K562 (cell line): ENCODE measurements around the gene TMEM151A. TPM values are rescaled to one million over a fixed set of nuclear protein-coding genes. Genes with fewer than 3 reads are reported as not detected.
A peak's percentile ranks its signal among the peaks of the same experiment; 100 is the strongest.

Experiments
- CBFB ChIP-seq: sonication (generic); formaldehyde crosslinking; IDR thresholded peaks from 2 replicates; pipeline ENCODE4 v1.4.0; 2020; ENCODE audit warnings: mild to moderate bottlenecking, missing genetic modification reagents
- CEBPG ChIP-seq, 3 experiments: fragments of 200-800 bp in 1 of 3; sonication (Bioruptor generic) in 1 of 3; sonication (generic) in 1 of 3; formaldehyde crosslinking in 1 of 3; IDR thresholded peaks in 2 of 3; conservative IDR thresholded peaks in 1 of 3; 2 replicates each; pipeline versions ENCODE4 v1.6.1 to v1.8.0; 2016 to 2022; ENCODE audit warnings: missing compliant biosample characterization in 2 of 3, missing genetic modification characterization in 2 of 3, mild to moderate bottlenecking in 1 of 3, missing genetic modification reagents in 1 of 3
- FOXP1 ChIP-seq: sonication (generic); formaldehyde crosslinking; IDR thresholded peaks from 2 replicates; pipeline ENCODE4 v1.8.0; 2022; ENCODE audit warnings: mild to moderate bottlenecking, missing genetic modification reagents
- NR2C2 ChIP-seq, 2 experiments: fragments of 200-800 bp in 1 of 2; sonication (Bioruptor generic) in 1 of 2; sonication (generic) in 1 of 2; formaldehyde crosslinking in 1 of 2; IDR thresholded peaks; 2 replicates each; pipeline versions ENCODE4 v1.6.1 to v1.8.0; 2016 to 2022; ENCODE audit warnings: mild to moderate bottlenecking in 1 of 2, missing compliant biosample characterization in 1 of 2, missing genetic modification characterization in 1 of 2, missing genetic modification reagents in 1 of 2
- RAD21 ChIP-seq, 2 experiments: fragments of 250-450 bp in 1 of 2; fragments of 450-650 bp in 1 of 2; sonication (Bioruptor Pico) in 1 of 2; formaldehyde crosslinking in 1 of 2; IDR thresholded peaks in 1 of 2; conservative IDR thresholded peaks in 1 of 2; 2 replicates each; pipeline versions ENCODE4 v1.4.0 to v1.8.0; 2020 to 2022; ENCODE audit warnings: mild to moderate bottlenecking in 2 of 2, moderate library complexity in 1 of 2
- RFX1 ChIP-seq: fragments of 450-650 bp; IDR thresholded peaks from 2 replicates; pipeline ENCODE4 v1.6.1; 2016; ENCODE audit warnings: mild to moderate bottlenecking, moderate library complexity
- RNF2 ChIP-seq: sonication (generic); IDR thresholded peaks from 2 replicates; pipeline ENCODE4 v1.6.1; 2016
- TEAD1 ChIP-seq, 2 experiments: fragments of 450-650 bp in 1 of 2; sonication (generic) in 1 of 2; formaldehyde crosslinking; IDR thresholded peaks; 2 replicates each; pipeline versions ENCODE4 v1.4.0 to v1.8.0; 2020 to 2022; ENCODE audit warnings: mild to moderate bottlenecking in 2 of 2, missing genetic modification reagents in 1 of 2
- ZKSCAN1 ChIP-seq: fragments of 150-350 bp; IDR thresholded peaks from 2 replicates; pipeline ENCODE4 v1.6.1; 2016; ENCODE audit warnings: low read depth, low read length
- ZMIZ1 ChIP-seq, 2 experiments: fragments of 150-350 bp in 1 of 2; IDR thresholded peaks; 2 replicates each; pipeline ENCODE4 v1.6.1; 2012 to 2016; ENCODE audit warnings: low read depth in 2 of 2, low read length in 2 of 2, mild to moderate bottlenecking in 1 of 2, moderate library complexity in 1 of 2
- ZNF282 ChIP-seq: sonication (generic); formaldehyde crosslinking; IDR thresholded peaks from 2 replicates; pipeline ENCODE4 v1.8.1; 2023; ENCODE audit warnings: missing genetic modification reagents
- ZNF311 ChIP-seq: fragments of 250-450 bp; sonication (Bioruptor Pico); IDR thresholded peaks from 2 replicates; pipeline ENCODE4 v1.4.0; 2020; ENCODE audit warnings: mild to moderate bottlenecking, moderate library complexity
- ZNF589 ChIP-seq: fragments of 200-800 bp; sonication (Bioruptor generic); IDR thresholded peaks from 2 replicates; pipeline ENCODE4 v1.6.1; 2016; ENCODE audit warnings: low read depth, missing genetic modification characterization, missing compliant biosample characterization
- polyA plus RNA-seq, 8 experiments: library from polyadenylated mRNA; depleted of rRNA in 4 of 8; stranded (reverse) in 5 of 8; unstranded in 3 of 8; fragments of >200 nt; fragmentation: Nextera tagmentation in 2 of 8; fragmentation: Illumina TruSeq in 1 of 8; extraction: Ambion mirVana in 2 of 8; extraction: Trizol in 1 of 8; gene quantifications; 2 replicates each; pipeline versions ENCODE4 v1.2.1 to v1.2.3, GENCODE V29; 2011 to 2014; ENCODE audit warnings: inconsistent platforms in 1 of 8, missing spikeins in 1 of 8
- total RNA-seq, 7 experiments: library from RNA; depleted of rRNA in 6 of 7; stranded (reverse); fragments of >200 nt in 6 of 7; fragmentation: Illumina TruSeq in 2 of 7; extraction: Trizol in 2 of 7; gene quantifications; 2 replicates each; pipeline versions ENCODE4 v1.2.1 to v1.2.3, GENCODE V29; 2011 to 2021; ENCODE audit warnings: low replicate concordance in 1 of 7
- TF ChIP-seq, protein P1 (sequence below): fragments of 450-650 bp; formaldehyde crosslinking; IDR thresholded peaks from 2 replicates; pipeline ENCODE4 v1.4.0; 2020; ENCODE audit warnings: mild to moderate bottlenecking, moderate library complexity
- TF ChIP-seq, protein P2 (sequence below): fragments of 450-650 bp; formaldehyde crosslinking; IDR thresholded peaks from 2 replicates; pipeline ENCODE4 v1.4.0; 2020; ENCODE audit warnings: mild to moderate bottlenecking, moderate library complexity
- TF ChIP-seq, protein P3 (sequence below), 2 experiments: fragments of 450-650 bp; conservative IDR thresholded peaks; 2 replicates each; pipeline ENCODE4 v1.6.1; 2017; ENCODE audit warnings: mild to moderate bottlenecking in 2 of 2, moderate library complexity in 2 of 2

TMEM151A gene
- total and polyA plus RNA-seq, 9 of the 15 experiments (the other 6 are each of a cell fraction or from before 2014, with no cell fraction given): not detected

DNA sequence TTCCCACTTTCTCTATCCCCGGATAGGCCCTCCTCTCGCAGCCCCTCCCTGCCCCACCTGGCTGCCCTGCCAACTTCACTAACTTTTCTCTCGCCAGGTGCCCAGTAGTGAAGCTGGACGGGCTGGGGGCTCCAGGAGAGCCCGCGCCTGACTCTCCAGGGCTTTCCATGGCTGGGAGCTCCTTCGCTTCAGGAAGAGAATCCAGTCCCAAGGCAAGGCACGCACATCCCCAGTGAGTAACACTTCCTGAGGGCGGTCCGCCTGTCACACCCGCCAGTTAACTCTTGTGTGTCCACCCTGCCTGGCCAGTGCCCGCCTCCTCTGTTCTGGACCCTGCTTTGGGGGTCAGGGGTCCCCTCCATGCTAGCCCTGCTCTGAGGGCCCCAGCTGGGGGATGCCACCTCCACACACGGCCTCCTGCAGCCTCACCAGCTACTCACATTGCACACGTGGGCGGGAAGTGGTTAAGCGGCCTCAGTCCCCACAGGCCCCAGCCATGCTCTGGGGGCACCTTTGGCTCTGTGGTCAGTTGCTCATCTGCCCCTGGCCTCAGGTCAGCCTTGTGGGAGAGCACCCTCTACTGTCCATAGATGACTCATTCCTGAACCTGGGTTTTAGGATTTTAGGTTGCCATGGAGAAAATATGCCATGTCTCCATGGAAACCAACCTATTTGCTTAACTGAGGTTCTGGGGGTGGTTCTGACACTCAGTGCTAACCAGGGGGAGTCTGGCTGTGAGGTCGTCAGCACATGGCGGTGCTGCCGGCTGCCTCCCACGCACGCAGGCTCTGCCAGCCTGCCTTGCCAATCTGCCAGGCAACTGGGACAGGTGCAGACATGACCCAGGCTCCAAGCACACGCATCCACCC lies 44.8 kb downstream of the TMEM151A start, which contains the start of gene RIN1 (continued):
- 0 out of 2 replicates have a peak, but pooled peaks have one; percentile 5 for TF ChIP-seq CEBPG (CRISPR knock-in tag; IDR thresholded peaks at IDR 0.05)
- TF ChIP-seq CEBPG (tag; conservative IDR thresholded peaks at IDR 0.05 in 1 of 2, IDR thresholded peaks at IDR 0.05 in 1 of 2): no peak
- TF ChIP-seq ZNF311 (CRISPR knock-in tag): no peak
- no peak for TF ChIP-seq ZNF282 (CRISPR knock-in tag)
- TF ChIP-seq, protein P1, sequence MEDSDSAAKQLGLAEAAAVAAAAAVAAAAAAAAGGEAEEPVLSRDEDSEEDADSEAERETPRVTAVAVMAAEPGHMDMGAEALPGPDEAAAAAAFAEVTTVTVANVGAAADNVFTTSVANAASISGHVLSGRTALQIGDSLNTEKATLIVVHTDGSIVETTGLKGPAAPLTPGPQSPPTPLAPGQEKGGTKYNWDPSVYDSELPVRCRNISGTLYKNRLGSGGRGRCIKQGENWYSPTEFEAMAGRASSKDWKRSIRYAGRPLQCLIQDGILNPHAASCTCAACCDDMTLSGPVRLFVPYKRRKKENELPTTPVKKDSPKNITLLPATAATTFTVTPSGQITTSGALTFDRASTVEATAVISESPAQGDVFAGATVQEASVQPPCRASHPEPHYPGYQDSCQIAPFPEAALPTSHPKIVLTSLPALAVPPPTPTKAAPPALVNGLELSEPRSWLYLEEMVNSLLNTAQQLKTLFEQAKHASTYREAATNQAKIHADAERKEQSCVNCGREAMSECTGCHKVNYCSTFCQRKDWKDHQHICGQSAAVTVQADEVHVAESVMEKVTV: peak; percentile 60
- peak; percentile 96 for TF ChIP-seq RFX1
- peak; percentile 39; the same call in 1 of the 2 replicates for TF ChIP-seq ZNF589 (CRISPR knock-in tag)
- TF ChIP-seq FOXP1: 0 out of 2 replicates have a peak, but pooled peaks have one; percentile 62
- peak; percentile 87; the same call in 1 of the 2 replicates for TF ChIP-seq CBFB (CRISPR knock-in tag)
- TF ChIP-seq, protein P2, sequence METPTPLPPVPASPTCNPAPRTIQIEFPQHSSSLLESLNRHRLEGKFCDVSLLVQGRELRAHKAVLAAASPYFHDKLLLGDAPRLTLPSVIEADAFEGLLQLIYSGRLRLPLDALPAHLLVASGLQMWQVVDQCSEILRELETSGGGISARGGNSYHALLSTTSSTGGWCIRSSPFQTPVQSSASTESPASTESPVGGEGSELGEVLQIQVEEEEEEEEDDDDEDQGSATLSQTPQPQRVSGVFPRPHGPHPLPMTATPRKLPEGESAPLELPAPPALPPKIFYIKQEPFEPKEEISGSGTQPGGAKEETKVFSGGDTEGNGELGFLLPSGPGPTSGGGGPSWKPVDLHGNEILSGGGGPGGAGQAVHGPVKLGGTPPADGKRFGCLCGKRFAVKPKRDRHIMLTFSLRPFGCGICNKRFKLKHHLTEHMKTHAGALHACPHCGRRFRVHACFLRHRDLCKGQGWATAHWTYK (CRISPR knock-in tag): peak; percentile 64; the same call in 1 of the 2 replicates
- no peak for TF ChIP-seq ZKSCAN1
- TF ChIP-seq, protein P3, sequence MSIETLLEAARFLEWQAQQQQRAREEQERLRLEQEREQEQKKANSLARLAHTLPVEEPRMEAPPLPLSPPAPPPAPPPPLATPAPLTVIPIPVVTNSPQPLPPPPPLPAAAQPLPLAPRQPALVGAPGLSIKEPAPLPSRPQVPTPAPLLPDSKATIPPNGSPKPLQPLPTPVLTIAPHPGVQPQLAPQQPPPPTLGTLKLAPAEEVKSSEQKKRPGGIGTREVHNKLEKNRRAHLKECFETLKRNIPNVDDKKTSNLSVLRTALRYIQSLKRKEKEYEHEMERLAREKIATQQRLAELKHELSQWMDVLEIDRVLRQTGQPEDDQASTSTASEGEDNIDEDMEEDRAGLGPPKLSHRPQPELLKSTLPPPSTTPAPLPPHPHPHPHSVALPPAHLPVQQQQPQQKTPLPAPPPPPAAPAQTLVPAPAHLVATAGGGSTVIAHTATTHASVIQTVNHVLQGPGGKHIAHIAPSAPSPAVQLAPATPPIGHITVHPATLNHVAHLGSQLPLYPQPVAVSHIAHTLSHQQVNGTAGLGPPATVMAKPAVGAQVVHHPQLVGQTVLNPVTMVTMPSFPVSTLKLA (conservative IDR thresholded peaks at IDR 0.05): peak in 1 of 2 experiments; percentile 73; a peak in 2 of 4 replicates
- TF ChIP-seq NR2C2 (CRISPR knock-in tag; IDR thresholded peaks at IDR 0.05): no peak; the same call in 1 of the 2 replicates
- peak; percentile 31; the same call in 1 of the 2 replicates for TF ChIP-seq NR2C2 (tag; IDR thresholded peaks at IDR 0.05)
- peak; percentile 76 to 80 for TF ChIP-seq RAD21 (CRISPR knock-in tag; conservative IDR thresholded peaks at IDR 0.05 in 1 of 2, IDR thresholded peaks at IDR 0.05 in 1 of 2)
- TF ChIP-seq ZMIZ1 (IDR thresholded peaks at IDR 0.05; ENCODE audit: low read depth in 2 of 2, low read length in 2 of 2): 0 out of 4 replicates have a peak, but pooled peaks of 1 of the 2 experiments have one; percentile 16
- 0 out of 4 replicates have a peak, but pooled peaks of 1 of the 2 experiments have one; percentile 19 for TF ChIP-seq TEAD1 (CRISPR knock-in tag; IDR thresholded peaks at IDR 0.05)
- TF ChIP-seq RNF2: peak; percentile 74
